Measurements from ENCODE around the gene RWDD3. TPM values are rescaled to one million over a fixed set of nuclear protein-coding genes. Genes with fewer than 3 reads are reported as not detected.

Gene RWDD3
- total and polyA plus RNA-seq, 9 donors: 9.7 to 18.0 (median 15.7) TPM

GRCh38 chr1:95278173-95279006 is 44.4 kb downstream of the RWDD3 start:
- no peak for TF ChIP-seq EP300 (IDR thresholded peaks at IDR 0.05)
- TF ChIP-seq, protein P1, sequence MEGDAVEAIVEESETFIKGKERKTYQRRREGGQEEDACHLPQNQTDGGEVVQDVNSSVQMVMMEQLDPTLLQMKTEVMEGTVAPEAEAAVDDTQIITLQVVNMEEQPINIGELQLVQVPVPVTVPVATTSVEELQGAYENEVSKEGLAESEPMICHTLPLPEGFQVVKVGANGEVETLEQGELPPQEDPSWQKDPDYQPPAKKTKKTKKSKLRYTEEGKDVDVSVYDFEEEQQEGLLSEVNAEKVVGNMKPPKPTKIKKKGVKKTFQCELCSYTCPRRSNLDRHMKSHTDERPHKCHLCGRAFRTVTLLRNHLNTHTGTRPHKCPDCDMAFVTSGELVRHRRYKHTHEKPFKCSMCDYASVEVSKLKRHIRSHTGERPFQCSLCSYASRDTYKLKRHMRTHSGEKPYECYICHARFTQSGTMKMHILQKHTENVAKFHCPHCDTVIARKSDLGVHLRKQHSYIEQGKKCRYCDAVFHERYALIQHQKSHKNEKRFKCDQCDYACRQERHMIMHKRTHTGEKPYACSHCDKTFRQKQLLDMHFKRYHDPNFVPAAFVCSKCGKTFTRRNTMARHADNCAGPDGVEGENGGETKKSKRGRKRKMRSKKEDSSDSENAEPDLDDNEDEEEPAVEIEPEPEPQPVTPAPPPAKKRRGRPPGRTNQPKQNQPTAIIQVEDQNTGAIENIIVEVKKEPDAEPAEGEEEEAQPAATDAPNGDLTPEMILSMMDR (IDR thresholded peaks at IDR 0.05): no peak
- no peak for TF ChIP-seq POLR2A (IDR thresholded peaks at IDR 0.05)
- intact Hi-C loops (cut with DNase I): no loop called here
- Histone ChIP-seq H3K27ac (no peak overlapping the region), H3K9me3 (no peaks in the 10 kb centered on the region), H3K4me3 (no peak overlapping the region), H3K36me3 (no peaks in the 10 kb centered on the region), H3K27me3 (no peaks in the 10 kb centered on the region), H3K4me1 (ENCODE audit: insufficient read depth) (no peaks in the 10 kb centered on the region)
- no peak for DNase-seq
- WGBS, 3 donors: 42 to 54% (median 43%) methylated on average over 4 of the region's 4 CpGs

- WGBS, 3 donors: 83 to 85% (median 85%) methylated on average over 3 of the region's 3 CpGs
- TF ChIP-seq POLR2A (IDR thresholded peaks at IDR 0.05) (no peak), EP300 (IDR thresholded peaks at IDR 0.05) (no peak)
- TF ChIP-seq, protein P1 (IDR thresholded peaks at IDR 0.05): no peak
- H3K36me3 ChIP-seq: no peaks in the 10 kb centered on the region
- H3K27me3 ChIP-seq: no peaks in the 10 kb centered on the region
- no peaks in the 10 kb centered on the region for H3K4me1 ChIP-seq (ENCODE audit: insufficient read depth)
- no peaks in the 10 kb centered on the region for H3K9me3 ChIP-seq
- H3K27ac ChIP-seq: no peak overlapping the region
- DNase-seq: no peak
- intact Hi-C loops (cut with DNase I): no loop called here
- no peak overlapping the region for H3K4me3 ChIP-seq
Observed at GRCh38 chr1:95281781-95282517, 47.9 kb downstream of the RWDD3 start.

- no peak for DNase-seq
- TF ChIP-seq EP300 (IDR thresholded peaks at IDR 0.05) (no peak), POLR2A (IDR thresholded peaks at IDR 0.05) (no peak)
- TF ChIP-seq, protein P1 (IDR thresholded peaks at IDR 0.05): no peak
- 83 to 85% (median 84%) methylated on average over 1 of the region's 1 CpG for WGBS, 3 donors
Observed at GRCh38 chr1:95282518-95282895, 48.5 kb downstream of the RWDD3 start.

GRCh38 chr1:95284420-95284819 is 50.4 kb downstream of the RWDD3 start:
- Histone ChIP-seq H3K9me3 (no peaks in the 10 kb centered on the region), H3K27ac (no peak overlapping the region), H3K4me1 (ENCODE audit: insufficient read depth) (no peaks in the 10 kb centered on the region), H3K36me3 (no peaks in the 10 kb centered on the region), H3K4me3 (no peak overlapping the region), H3K27me3 (no peaks in the 10 kb centered on the region)
- TF ChIP-seq, protein P1 (IDR thresholded peaks at IDR 0.05): no peak
- TF ChIP-seq POLR2A (IDR thresholded peaks at IDR 0.05) (no peak), EP300 (IDR thresholded peaks at IDR 0.05) (no peak)
- 67 to 74% (median 73%) methylated on average over 2 of the region's 2 CpGs for WGBS, 3 donors
- intact Hi-C loops (cut with DNase I): no loop called here
- DNase-seq: no peak

More at GRCh38 chr1:95282518-95282895, 48.5 kb downstream of the RWDD3 start:
- intact Hi-C loops (cut with DNase I): no loop called here
- H3K4me1 ChIP-seq (ENCODE audit: insufficient read depth): no peaks in the 10 kb centered on the region
- H3K9me3 ChIP-seq: no peaks in the 10 kb centered on the region
- H3K36me3 ChIP-seq: no peaks in the 10 kb centered on the region
- no peaks in the 10 kb centered on the region for H3K27me3 ChIP-seq
- no peak overlapping the region for H3K4me3 ChIP-seq
- H3K27ac ChIP-seq: no peak overlapping the region
